GF-D8 (cell line): ENCODE measurements around the gene RNF39.
A peak's percentile ranks its signal among the peaks of the same experiment; 100 is the strongest.
"Not testable (repeated sequence)": the region's sequence is repeated elsewhere in the genome, so short reads cannot be mapped to it uniquely, and the experiment has no call there.

ENCODE experiments used
- DNase-seq: peaks from one replicate; lab custom pipeline; 2025; lab: John Stamatoyannopoulos, UW

Gene RNF39

GRCh38 chr6:30062471-30063178, 12.9 kb downstream of the RNF39 start:
- DNase-seq: no peak

DNA sequence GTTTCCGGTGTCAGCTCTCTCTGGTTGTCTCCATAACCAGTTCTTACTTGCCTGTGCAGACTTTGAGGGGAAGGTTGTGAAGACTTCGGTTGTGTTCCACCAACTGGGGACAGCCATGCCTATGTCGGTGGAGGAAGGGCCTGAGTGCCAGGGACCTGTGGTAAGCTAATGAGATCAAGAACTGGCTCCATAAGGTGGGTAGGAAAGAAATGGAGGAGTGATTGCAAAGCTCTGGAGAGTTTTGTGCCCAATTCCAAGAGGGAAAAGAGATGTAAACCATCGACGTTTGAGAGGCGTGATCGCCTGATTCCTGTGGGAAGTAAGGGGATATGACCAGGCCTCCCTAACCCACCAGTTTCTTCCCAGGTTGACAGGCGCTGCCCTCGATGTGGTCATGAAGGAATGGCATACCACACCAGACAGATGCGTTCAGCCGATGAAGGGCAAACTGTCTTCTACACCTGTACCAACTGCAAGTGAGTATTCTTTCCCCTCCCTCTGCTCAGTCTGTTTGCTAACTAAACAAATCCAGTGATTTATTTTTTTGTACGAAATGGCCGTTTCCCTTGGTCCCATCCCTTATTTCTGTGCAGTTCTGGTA, 13.6 kb downstream of the RNF39 start:
- no peak for DNase-seq

DNA sequence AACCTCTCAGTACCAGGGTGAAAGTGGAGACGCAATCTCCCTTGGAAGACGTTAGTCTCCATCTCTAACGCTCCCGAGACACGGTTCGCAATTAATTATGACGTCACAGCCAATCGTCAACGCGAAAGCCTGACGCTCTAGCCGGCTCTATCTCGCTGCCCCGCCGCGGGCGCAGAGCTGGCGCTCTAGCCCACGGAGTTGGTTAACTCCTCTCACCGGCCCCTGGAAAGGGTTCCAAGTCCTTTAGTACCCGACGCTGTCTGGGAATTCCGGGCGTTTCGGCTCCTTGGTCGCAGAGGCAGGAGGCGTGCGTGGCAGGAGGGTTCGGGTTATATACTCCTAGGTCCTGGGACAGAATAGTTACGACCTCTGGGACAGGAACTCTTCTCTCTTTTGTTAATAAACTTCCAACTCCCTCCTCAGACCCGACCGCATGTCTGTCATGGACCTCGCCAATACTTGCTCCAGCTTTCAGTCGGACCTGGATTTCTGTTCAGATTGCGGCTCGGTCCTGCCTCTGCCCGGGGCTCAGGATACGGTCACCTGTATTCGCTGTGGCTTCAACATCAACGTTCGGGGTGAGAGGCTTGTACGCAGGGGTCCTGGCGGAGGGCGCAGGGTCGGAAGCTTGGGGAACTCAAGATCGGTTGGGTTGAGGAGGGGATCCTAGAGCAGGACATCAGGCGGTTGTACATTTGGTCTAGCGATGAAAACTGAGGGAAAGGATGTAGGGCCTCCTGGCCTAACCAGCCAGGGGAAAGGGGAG, 14.3 kb downstream of the RNF39 start, which contains the start of gene POLR1H:
Gene POLR1H, plus strand, starts transcription at position 174 of the 766 bp plus-strand sequence. Its CDS starts 260 bp downstream, at position 434.
- peak; percentile 85 for DNase-seq

DNA sequence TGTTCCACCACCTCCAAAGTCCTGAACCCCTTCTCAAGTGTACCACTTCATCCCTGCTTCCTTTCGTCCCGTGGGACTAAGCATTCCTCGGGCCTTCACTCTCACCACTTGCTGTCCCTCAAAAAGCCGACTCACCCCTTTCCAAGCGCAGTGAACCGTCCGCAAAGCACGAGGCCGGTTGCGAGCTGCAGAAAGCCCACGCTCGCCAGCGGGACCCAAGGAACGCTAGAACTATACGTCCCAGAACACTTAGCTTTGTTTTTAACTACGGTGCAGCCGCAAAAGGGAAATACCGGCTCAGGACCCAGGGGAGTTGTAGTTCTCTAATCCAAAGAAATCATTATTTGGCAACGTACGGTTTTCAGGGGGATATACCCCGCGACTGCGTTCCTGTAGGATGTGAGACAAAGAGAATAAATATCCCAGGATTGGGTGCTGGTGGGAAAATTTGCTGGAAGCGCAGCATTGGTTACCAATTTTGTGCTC, 14.9 kb downstream of the RNF39 start:
- peak; percentile 43 for DNase-seq

DNA sequence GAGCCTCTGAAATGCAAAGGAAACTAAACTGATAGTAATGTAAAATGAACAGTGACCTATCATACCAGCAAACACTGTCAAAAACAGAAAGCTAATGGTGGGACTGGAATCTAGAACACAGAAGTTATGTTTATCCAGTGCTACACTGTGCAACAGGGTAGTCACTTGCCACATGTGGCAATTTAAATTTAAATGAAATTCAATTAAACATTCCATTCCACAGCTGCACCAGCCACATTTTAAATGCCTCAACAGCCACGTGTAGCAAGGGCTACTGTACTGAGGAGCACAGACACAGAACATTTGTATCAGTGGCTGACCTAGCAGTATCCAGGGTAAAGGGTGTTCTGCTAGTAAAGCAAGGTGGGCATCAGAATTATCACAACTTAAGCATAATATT, 20.1 kb downstream of the RNF39 start:
- no peak for DNase-seq

DNA sequence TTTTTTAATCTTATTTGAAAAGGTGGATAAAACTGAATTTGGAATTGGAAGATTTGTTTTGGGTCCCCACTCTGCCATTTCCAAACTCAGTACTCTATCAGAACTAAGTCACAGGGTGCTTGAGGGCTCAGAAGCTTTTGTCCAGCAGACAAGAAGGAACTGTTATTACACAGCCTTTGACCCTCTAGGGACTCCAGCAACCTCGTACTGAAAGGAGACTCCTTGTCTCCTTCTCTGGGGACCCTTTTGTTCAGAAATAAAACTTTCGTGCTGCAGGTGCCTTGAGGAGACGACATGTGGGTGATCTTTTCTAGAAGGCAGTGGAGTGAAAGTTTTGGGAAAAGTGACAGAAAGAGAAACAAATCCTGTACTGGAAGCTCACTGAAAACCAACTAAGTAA, 21.9 kb downstream of the RNF39 start:
- no peak for DNase-seq

DNA sequence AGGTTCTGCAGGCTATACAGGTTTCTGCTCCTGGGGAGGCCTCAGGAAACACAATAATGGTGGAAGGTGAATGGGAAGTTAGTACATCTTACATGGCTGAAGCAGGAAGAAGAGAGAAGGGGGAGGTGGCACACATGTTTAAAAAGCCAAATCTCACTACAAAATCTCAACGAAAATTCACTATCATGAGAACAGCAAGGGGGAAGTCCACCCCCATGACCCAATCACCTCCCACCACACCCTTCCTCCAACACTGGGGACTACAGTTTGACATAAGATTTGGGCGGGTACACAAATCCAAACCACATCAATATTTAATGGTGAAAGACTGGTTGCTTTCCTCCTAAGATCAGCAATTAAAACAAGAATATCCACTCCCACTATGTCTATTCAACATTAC, 28.3 kb downstream of the RNF39 start:
- peak; percentile 16 for DNase-seq

- DNase-seq: no peak
These were observed 30.9 kb downstream of the RNF39 start for GRCh38 chr6:30044630-30045029.

DNA sequence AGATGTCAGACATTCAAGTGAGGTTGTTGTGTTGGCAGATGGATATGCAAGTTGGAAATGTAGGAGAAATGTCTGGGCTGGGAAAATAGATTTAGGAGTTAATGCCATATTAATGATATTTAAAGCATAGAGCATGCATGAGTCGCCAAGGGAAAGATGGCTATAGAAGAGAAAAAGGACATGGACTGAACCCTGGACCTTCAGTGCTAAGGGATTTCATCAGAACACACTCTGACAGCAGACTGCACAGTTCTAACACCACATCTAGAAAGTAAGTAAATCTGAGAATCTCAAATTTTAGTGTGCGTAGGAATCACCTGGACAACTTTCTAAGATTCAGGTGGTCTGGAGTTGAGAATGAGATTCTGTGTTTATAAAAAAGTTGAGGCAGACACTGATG, 31.8 kb downstream of the RNF39 start:
- DNase-seq: no peak

GRCh38 chr6:30042914-30043313, 32.7 kb downstream of the RNF39 start:
- DNase-seq: no peak

GRCh38 chr6:30042476-30042875, 33.1 kb downstream of the RNF39 start:
- no peak for DNase-seq

GRCh38 chr6:30041821-30042220, 33.7 kb downstream of the RNF39 start:
- DNase-seq: no peak

GRCh38 chr6:30041221-30041620, 34.3 kb downstream of the RNF39 start:
- DNase-seq: no peak

GRCh38 chr6:30037182-30037788, 38.3 kb downstream of the RNF39 start:
- DNase-seq: no peak

- DNase-seq: no peak
These were observed 39.8 kb downstream of the RNF39 start for GRCh38 chr6:30035784-30036183.

DNA sequence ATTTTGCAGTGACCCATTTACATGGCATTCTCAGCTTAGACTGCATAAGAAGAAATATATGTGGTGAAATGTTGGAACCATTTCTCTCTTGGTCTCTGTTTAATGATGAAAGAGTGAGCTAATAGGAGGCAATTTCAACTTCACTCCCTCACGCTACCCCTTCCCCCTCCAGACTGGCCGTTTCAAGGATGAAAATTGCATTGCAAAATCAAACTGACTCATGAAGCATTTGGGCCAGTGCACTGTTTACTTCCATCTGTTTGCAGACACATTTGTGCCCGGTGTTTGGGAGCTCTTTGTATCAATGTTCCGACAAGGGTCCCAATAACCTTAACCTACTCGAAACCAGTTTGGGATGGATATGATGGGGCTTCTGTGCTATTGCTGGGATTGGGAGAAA, 42.1 kb downstream of the RNF39 start:
- not testable (repeated sequence) for DNase-seq

DNA sequence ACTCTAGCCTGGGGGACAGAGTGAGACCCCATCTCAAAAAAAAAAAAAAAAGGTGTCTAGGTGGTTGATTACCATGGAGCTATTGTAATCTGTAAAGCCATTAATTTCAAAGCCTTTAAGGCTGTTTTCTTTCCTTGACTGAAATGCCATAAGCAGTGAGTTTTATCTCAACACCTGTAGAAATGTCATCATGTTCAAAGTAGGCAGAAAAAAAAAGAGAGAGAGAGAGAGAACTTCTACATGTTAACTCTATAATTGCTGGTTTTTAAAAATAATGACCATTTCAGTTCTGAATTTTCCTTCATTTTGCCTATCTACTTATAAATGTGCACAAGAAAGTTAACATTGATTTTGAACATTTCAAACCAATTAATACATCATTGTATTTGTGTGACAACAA, 44.2 kb downstream of the RNF39 start:
- no peak for DNase-seq

DNA sequence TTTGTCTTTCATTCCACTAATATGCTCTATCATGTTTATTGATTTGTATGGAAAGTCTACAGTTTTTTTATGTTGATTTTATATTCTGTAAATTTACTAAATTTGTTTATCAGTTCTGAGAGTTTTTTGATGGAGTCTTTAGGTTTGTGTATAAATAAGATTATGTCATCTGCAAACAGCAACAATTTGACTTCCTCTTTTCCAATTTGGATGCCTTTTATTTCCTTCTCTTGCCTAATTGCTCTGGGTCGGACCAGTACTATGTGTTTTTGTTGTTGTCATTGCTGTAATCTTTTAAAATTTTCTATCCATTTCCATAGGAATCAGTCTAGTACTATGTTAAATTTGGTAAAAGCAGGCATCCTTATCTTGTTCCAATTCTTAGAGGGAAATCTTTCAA, 46.0 kb downstream of the RNF39 start:
- DNase-seq: no peak

GRCh38 chr6:30025186-30025585, 50.4 kb downstream of the RNF39 start:
- DNase-seq: no peak

- not testable (repeated sequence) for DNase-seq
These were observed 52.9 kb downstream of the RNF39 start for GRCh38 chr6:30022712-30023111.

DNA sequence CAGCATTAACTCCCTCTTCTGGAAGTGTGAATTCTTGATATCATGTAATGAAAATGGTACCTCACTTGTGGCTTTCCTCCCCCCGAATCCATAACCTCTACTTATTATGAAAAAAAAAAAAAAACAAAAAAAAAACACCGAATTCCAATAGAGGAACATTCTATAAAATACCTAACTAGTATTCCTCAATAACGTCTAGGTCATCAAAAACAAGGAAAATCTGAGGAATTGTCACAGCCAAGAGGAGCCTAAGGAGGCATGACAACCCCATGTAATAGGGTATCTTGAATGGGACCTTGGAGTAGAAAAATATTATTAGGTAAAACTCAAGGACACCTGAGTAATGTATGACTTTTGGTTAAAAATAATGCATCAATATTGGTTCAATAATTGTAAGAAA, 53.4 kb downstream of the RNF39 start:
- no peak for DNase-seq

GRCh38 chr6:30020626-30021025, 54.9 kb downstream of the RNF39 start:
- no peak for DNase-seq
